ENCODE results near the gene TXK.

GRCh38 chr4:48100256-48100655 is 33.8 kb downstream of the TXK start:
- no peak for TF ChIP-seq POLR2A (IDR thresholded peaks at IDR 0.05)
- TF ChIP-seq CTCF (IDR thresholded peaks at IDR 0.05), result no peak

Data from lower leg skin (tissue), 3 donors.